ENCODE measurements around the gene ARHGAP32. TPM values are rescaled to one million over a fixed set of nuclear protein-coding genes. Genes with fewer than 3 reads are reported as not detected.

ARHGAP32 gene
- total RNA-seq, 1 experiment from 2014 or later, result 54.0 TPM

DNA sequence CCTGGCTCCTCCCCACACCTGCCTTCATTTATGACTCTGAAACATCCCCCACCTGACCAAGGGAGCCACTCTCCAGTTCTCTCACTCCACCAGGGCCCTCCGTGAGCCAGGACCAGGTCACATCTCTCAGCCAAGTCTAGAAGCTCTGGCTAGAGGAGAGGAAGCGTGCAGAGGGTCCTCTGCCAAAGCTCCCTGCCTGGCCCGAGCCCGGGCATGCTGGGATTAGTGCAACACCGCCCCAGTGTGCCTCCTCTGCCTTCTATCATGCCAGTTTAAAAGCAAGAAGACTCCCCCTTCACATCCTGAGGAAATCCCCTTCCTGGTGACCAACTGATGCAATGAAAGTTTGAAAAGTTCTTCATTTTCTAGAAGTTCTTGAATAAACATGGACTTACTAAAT, 272.9 kb downstream of the ARHGAP32 start:
- POLR2A ChIA-PET, result no interaction called here
- Histone ChIP-seq H3K4me1 (no peaks in the 10 kb centered on the region), H3K4me3 (ENCODE audit: low read depth, low read length) (no peak overlapping the region), H3K9me3 (no peaks in the 10 kb centered on the region), H3K36me3 (ENCODE audit: control insufficient read depth, insufficient read depth, low read length) (no peaks in the 10 kb centered on the region), H3K27me3 (replicated peaks; ENCODE audit: control insufficient read depth, insufficient read depth, low read length) (peaks cover 2% of the 10 kb centered on the region; the same call in 1 of the 2 replicates)
- CTCF ChIA-PET, result interaction anchor here (0.6 to 1.2 kb wide), 4 partner anchors 14 to 37 kb away, joined by 3 to 4 read pairs (median 3); no protein-coding TSS in a partner anchor
- no TSS peak for BruUV-seq (replicated peaks)
- no peak overlapping the region for H3K4me3 Mint-ChIP-seq (ENCODE audit: unreplicated experiment)
- DNase-seq, result no peak
- no peak for TF ChIP-seq CTCF (IDR thresholded peaks at IDR 0.05; ENCODE audit: insufficient read depth in 1 of 2, low read depth in 1 of 2, low read length in 1 of 2, severe bottlenecking in 1 of 2, unreplicated experiment in 1 of 2)
- H3K4me1 Mint-ChIP-seq (ENCODE audit: low read depth, unreplicated experiment), result no peaks in the 10 kb centered on the region
- intact Hi-C loops (cut with micrococcal nuclease; ENCODE audit: unreplicated experiment), result no loop called here
- peaks cover 12% of the 10 kb centered on the region for H3K9me3 Mint-ChIP-seq (ENCODE audit: unreplicated experiment)
- H3K27ac Mint-ChIP-seq (ENCODE audit: unreplicated experiment), result no peak overlapping the region
- no peaks in the 10 kb centered on the region for H3K36me3 Mint-ChIP-seq (ENCODE audit: insufficient read depth, unreplicated experiment)
- peaks cover 22% of the 10 kb centered on the region for H3K27me3 Mint-ChIP-seq (ENCODE audit: insufficient read depth, unreplicated experiment)

DNA sequence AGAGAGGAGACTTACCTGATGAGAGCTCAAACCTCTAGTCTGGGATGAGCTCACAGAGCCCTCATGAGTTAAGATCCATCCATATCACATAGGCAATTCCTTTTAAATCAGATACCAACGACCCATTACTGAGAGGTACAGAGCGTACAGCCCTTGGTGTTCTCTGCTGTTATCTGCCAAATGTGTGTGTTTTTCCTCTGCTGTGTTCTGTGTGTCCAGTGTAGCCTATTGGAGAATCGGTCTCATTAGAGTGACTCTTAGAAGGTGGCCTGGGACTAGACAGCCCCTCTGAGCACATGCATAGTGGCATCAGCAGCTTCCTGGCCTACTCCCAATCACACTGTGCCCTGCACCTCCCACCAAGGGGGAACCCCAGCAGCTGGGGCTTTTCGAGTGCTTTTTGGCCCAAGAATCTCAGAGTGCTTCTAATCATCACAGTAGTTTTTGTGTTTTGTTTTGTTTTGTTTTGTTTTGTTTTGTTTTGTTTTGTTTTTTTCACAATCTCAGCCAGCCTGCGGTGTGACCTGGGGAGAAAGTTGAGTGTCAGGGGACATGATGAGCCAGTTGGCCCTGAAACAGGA, 274.9 kb downstream of the ARHGAP32 start:
- intact Hi-C loops (cut with micrococcal nuclease; ENCODE audit: unreplicated experiment), result no loop called here
- Mint-ChIP-seq H3K9me3 (ENCODE audit: unreplicated experiment) (peaks cover 12% of the 10 kb centered on the region), H3K27me3 (ENCODE audit: insufficient read depth, unreplicated experiment) (peaks cover 22% of the 10 kb centered on the region), H3K27ac (ENCODE audit: unreplicated experiment) (no peak overlapping the region), H3K4me3 (ENCODE audit: unreplicated experiment) (no peak overlapping the region), H3K4me1 (ENCODE audit: low read depth, unreplicated experiment) (no peaks in the 10 kb centered on the region), H3K36me3 (ENCODE audit: insufficient read depth, unreplicated experiment) (no peaks in the 10 kb centered on the region)
- ChIA-PET CTCF (no interaction called here), POLR2A (no interaction called here)
- H3K4me1 ChIP-seq, result no peaks in the 10 kb centered on the region
- no TSS peak for BruUV-seq (replicated peaks)
- DNase-seq, result no peak
- peaks cover 2% of the 10 kb centered on the region; the same call in 1 of the 2 replicates for H3K27me3 ChIP-seq (replicated peaks; ENCODE audit: control insufficient read depth, insufficient read depth, low read length)
- no peaks in the 10 kb centered on the region for H3K36me3 ChIP-seq (ENCODE audit: control insufficient read depth, insufficient read depth, low read length)
- H3K9me3 ChIP-seq, result no peaks in the 10 kb centered on the region
- H3K4me3 ChIP-seq (ENCODE audit: low read depth, low read length), result no peak overlapping the region
- TF ChIP-seq CTCF (IDR thresholded peaks at IDR 0.05; ENCODE audit: insufficient read depth in 1 of 2, low read depth in 1 of 2, low read length in 1 of 2, severe bottlenecking in 1 of 2, unreplicated experiment in 1 of 2), result no peak

DNA sequence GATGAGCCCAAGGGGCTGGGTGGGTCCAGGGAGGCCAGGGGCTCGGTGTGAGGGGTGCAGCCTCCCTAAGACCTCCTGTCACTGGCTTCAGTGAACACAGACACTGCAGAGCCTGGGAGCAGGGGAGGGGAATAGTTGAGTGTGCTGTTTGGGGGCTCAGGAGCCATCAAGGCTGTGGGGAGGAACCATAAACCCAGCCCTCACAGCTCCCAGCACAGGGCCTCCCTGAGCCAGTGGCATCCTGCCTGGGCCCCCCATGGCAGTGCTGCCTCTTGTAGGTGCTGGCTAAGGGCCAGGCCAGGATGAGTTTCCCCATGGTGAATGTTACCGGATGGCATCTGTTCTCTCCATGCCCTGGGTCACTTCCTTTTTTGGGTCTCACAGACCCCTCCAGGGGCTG, 275.4 kb downstream of the ARHGAP32 start:
- Mint-ChIP-seq H3K9me3 (ENCODE audit: unreplicated experiment) (peaks cover 12% of the 10 kb centered on the region), H3K27me3 (ENCODE audit: insufficient read depth, unreplicated experiment) (peaks cover 22% of the 10 kb centered on the region), H3K4me3 (ENCODE audit: unreplicated experiment) (no peak overlapping the region), H3K36me3 (ENCODE audit: insufficient read depth, unreplicated experiment) (no peaks in the 10 kb centered on the region), H3K27ac (ENCODE audit: unreplicated experiment) (no peak overlapping the region), H3K4me1 (ENCODE audit: low read depth, unreplicated experiment) (no peaks in the 10 kb centered on the region)
- no TSS peak for BruUV-seq (replicated peaks)
- Histone ChIP-seq H3K27me3 (replicated peaks; ENCODE audit: control insufficient read depth, insufficient read depth, low read length) (peaks cover 2% of the 10 kb centered on the region; the same call in 1 of the 2 replicates), H3K4me3 (ENCODE audit: low read depth, low read length) (no peak overlapping the region), H3K4me1 (no peaks in the 10 kb centered on the region), H3K9me3 (no peaks in the 10 kb centered on the region), H3K36me3 (ENCODE audit: control insufficient read depth, insufficient read depth, low read length) (no peaks in the 10 kb centered on the region)
- ChIA-PET CTCF (no interaction called here), POLR2A (no interaction called here)
- DNase-seq, result no peak
- intact Hi-C loops (cut with micrococcal nuclease; ENCODE audit: unreplicated experiment), result no loop called here
- no peak for TF ChIP-seq CTCF (IDR thresholded peaks at IDR 0.05; ENCODE audit: insufficient read depth in 1 of 2, low read depth in 1 of 2, low read length in 1 of 2, severe bottlenecking in 1 of 2, unreplicated experiment in 1 of 2)
